Ovary (tissue), 3 donors: ENCODE measurements around the gene CRBN.

Experiments used
- CTCF ChIP-seq, 3 donors: fragments of 450-650 bp in 2 of 3; fragments of 200-600 bp in 1 of 3; IDR thresholded peaks; one replicate each; pipeline versions ENCODE4 v1.5.1 to v1.8.0; 2016 to 2022; ENCODE audit warnings: antibody characterized with exemption in 3 of 3, mild to moderate bottlenecking in 1 of 3
- POLR2A ChIP-seq: fragments of 450-650 bp; IDR thresholded peaks from one replicate; pipeline ENCODE4 v1.6.1; 2017; ENCODE audit warnings: antibody characterized with exemption, mild to moderate bottlenecking, moderate library complexity
- donor health status: DM: no; HTN: no; CAD: no.

- TF ChIP-seq POLR2A (no peak), CTCF (IDR thresholded peaks at IDR 0.05) (no peak)
Observed at GRCh38 chr3:3154879-3155610, 24.4 kb downstream of the CRBN start.
